Sigmoid colon (tissue), 7 donors: ENCODE data around the gene LRRC46. TPM values are rescaled to one million over a fixed set of nuclear protein-coding genes. Genes with fewer than 3 reads are reported as not detected.

Experiments
- DNase-seq: peaks from one replicate; pipeline ENCODE4 v3.0.0-alpha.2; 2019
- H3K27ac ChIP-seq, 4 donors: fragments of 200-600 bp; sonication (generic); one replicate each; pipeline ENCODE4 v1.5.1; 2016 to 2019; ENCODE audit warnings: mild to moderate bottlenecking in 1 of 4
- H3K27me3 ChIP-seq, 3 donors: fragments of 200-600 bp; sonication (generic); one replicate each; pipeline ENCODE4 v1.5.1; 2019; ENCODE audit warnings: mild to moderate bottlenecking in 1 of 3
- H3K36me3 ChIP-seq, 4 donors: fragments of 200-600 bp; sonication (generic); one replicate each; pipeline ENCODE4 v1.5.1; 2016 to 2019
- H3K4me1 ChIP-seq, 4 donors: fragments of 200-600 bp; sonication (generic); one replicate each; pipeline ENCODE4 v1.5.1; 2017 to 2019
- H3K4me3 ChIP-seq, 4 donors: fragments of 200-600 bp; sonication (generic); one replicate each; pipeline ENCODE4 v1.5.1; 2017 to 2019; ENCODE audit warnings: mild to moderate bottlenecking in 2 of 4, moderate library complexity in 1 of 4
- H3K9me3 ChIP-seq, 4 donors: fragments of 200-600 bp in 3 of 4; sonication (generic) in 3 of 4; one replicate each; pipeline versions ENCODE4 v1.5.1 to v1.6.1; 2013 to 2019
- CTCF ChIP-seq, 4 experiments: fragments of 450-650 bp in 3 of 4; fragments of 200-600 bp in 1 of 4; IDR thresholded peaks; one replicate each; pipeline ENCODE4 v1.5.1; 2016 to 2019; ENCODE audit warnings: antibody characterized with exemption in 4 of 4, mild to moderate bottlenecking in 3 of 4, moderate library complexity in 2 of 4
- EP300 ChIP-seq, 4 donors: sonication (generic); formaldehyde crosslinking; IDR thresholded peaks; one replicate each; pipeline ENCODE4 v1.6.1; 2017; ENCODE audit warnings: antibody characterized with exemption in 4 of 4
- POLR2A ChIP-seq, 2 donors: fragments of 450-650 bp; IDR thresholded peaks; one replicate each; pipeline ENCODE4 v1.6.1; 2016; ENCODE audit warnings: antibody characterized with exemption in 2 of 2, mild to moderate bottlenecking in 2 of 2, moderate library complexity in 2 of 2
- POLR2AphosphoS5 ChIP-seq, 4 donors: sonication (generic); formaldehyde crosslinking; IDR thresholded peaks; one replicate each; pipeline ENCODE4 v1.6.1; 2017; ENCODE audit warnings: antibody characterized with exemption in 4 of 4
- WGBS, 2 donors: extraction: QIAGEN DNeasy Blood & Tissue Kit; methylation state at CpG; one replicate each; pipeline ENCODE4 v1.1.7; 2013; 5-methylcytosine and 5-hydroxymethylcytosine counted together
- intact Hi-C: fragments of 100-400 bp; cut with DNase I; formaldehyde crosslinking; loops from one replicate; pipeline ENCODE4 v1.15.1; 2023
- polyA plus RNA-seq, 3 donors: library from polyadenylated mRNA; stranded (reverse); fragments of 200-250 nt; gene quantifications; one replicate each; pipeline ENCODE4 v1.2.3, GENCODE V29; 2013
- total RNA-seq, 4 donors: library from RNA; depleted of rRNA; stranded (reverse); fragments of >200 nt; gene quantifications; one replicate each; pipeline ENCODE4 v1.1.0, GENCODE V29; 2016
- donor health status: healthy with polysubstance abuse.
- donor health status: Bipolar disorder and iron deficiency.
- donor health status: healthy.

The LRRC46 gene
- total and polyA plus RNA-seq, 7 donors: 0.28 to 0.48 (median 0.36) TPM; not detected in 4

- Histone ChIP-seq H3K4me1 (peaks cover 0 to 20% (median 16%) of the 10 kb centered on the region in 4 donors), H3K27ac (no peak overlapping the region)
- intact Hi-C loops: no loop called here
Observed at GRCh38 chr17:47837401-47838039, 6.0 kb downstream of the LRRC46 start.

GRCh38 chr17:47838636-47839035 lies 7.2 kb downstream of the LRRC46 start:
- TF ChIP-seq POLR2A (IDR thresholded peaks at IDR 0.05) (no peak), POLR2AphosphoS5 (IDR thresholded peaks at IDR 0.05) (no peak), CTCF (IDR thresholded peaks at IDR 0.05) (no peak)

More at GRCh38 chr17:47837401-47838039, 6.0 kb downstream of the LRRC46 start:
- Histone ChIP-seq H3K36me3 (peaks cover 0 to 34% (median 9%) of the 10 kb centered on the region in 4 donors), H3K4me3 (no peak overlapping the region), H3K27me3 (no peaks in the 10 kb centered on the region), H3K9me3 (no peaks in the 10 kb centered on the region)
- no peak for DNase-seq
- TF ChIP-seq POLR2AphosphoS5 (IDR thresholded peaks at IDR 0.05) (no peak), EP300 (IDR thresholded peaks at IDR 0.05) (no peak), CTCF (IDR thresholded peaks at IDR 0.05) (no peak), POLR2A (IDR thresholded peaks at IDR 0.05) (no peak)
- WGBS, 2 donors: 82 to 88% methylated on average over 13 of the region's 13 CpGs

GRCh38 chr17:47839071-47839470 lies 7.6 kb downstream of the LRRC46 start:
- peaks cover 0 to 22% (median 18%) of the 10 kb centered on the region in 4 donors for H3K4me1 ChIP-seq
- no peak for DNase-seq
- peaks cover 0 to 34% (median 9%) of the 10 kb centered on the region in 4 donors for H3K36me3 ChIP-seq
- 93 to 94% methylated on average over 5 of the region's 5 CpGs for WGBS, 2 donors
- intact Hi-C loops: no loop called here
- no peak overlapping the region for H3K27ac ChIP-seq
- no peak overlapping the region for H3K4me3 ChIP-seq
- TF ChIP-seq POLR2AphosphoS5 (IDR thresholded peaks at IDR 0.05): no peak
- TF ChIP-seq POLR2A (IDR thresholded peaks at IDR 0.05): no peak
- no peak for TF ChIP-seq EP300 (IDR thresholded peaks at IDR 0.05)
- TF ChIP-seq CTCF (IDR thresholded peaks at IDR 0.05): no peak
- H3K27me3 ChIP-seq: no peaks in the 10 kb centered on the region
- H3K9me3 ChIP-seq: no peaks in the 10 kb centered on the region

More at GRCh38 chr17:47838636-47839035, 7.2 kb downstream of the LRRC46 start:
- 95 to 96% methylated on average over 13 of the region's 13 CpGs for WGBS, 2 donors
- DNase-seq: no peak
- intact Hi-C loops: no loop called here
- Histone ChIP-seq H3K9me3 (no peaks in the 10 kb centered on the region), H3K27ac (no peak overlapping the region), H3K36me3 (peaks cover 0 to 34% (median 9%) of the 10 kb centered on the region in 4 donors), H3K4me3 (no peak overlapping the region), H3K27me3 (no peaks in the 10 kb centered on the region), H3K4me1 (peaks cover 0 to 22% (median 18%) of the 10 kb centered on the region in 4 donors)

GRCh38 chr17:47840001-47840741 lies 8.7 kb downstream of the LRRC46 start:
- H3K27ac ChIP-seq: peak overlapping the region; percentile 63 to 80 (median 76)

More at GRCh38 chr17:47840001-47840741, 8.7 kb downstream of the LRRC46 start:
- H3K4me1 ChIP-seq: peaks cover 0 to 22% (median 18%) of the 10 kb centered on the region in 4 donors
- intact Hi-C loops: loop anchor here (5.0 to 10.0 kb wide), 2 partner anchors 182 to 295 kb away; no protein-coding TSS in a partner anchor
- no peaks in the 10 kb centered on the region for H3K9me3 ChIP-seq
- H3K4me3 ChIP-seq: peak overlapping the region; percentile 71 to 91 (median 80)
- 42 to 51% methylated on average over 17 of the region's 17 CpGs for WGBS, 2 donors
- no peak for DNase-seq
- peaks cover 0 to 3% (median 1%) of the 10 kb centered on the region in 3 donors for H3K27me3 ChIP-seq
- TF ChIP-seq EP300 (IDR thresholded peaks at IDR 0.05): no peak
- peaks cover 0 to 34% (median 9%) of the 10 kb centered on the region in 4 donors for H3K36me3 ChIP-seq
